Astrocyte (in vitro differentiated cells and primary cell): Measurements from ENCODE around the gene TMIGD3. TPM values are rescaled to one million over a fixed set of nuclear protein-coding genes. Genes with fewer than 3 reads are reported as not detected.

Experiments used
- DNase-seq: peaks from one replicate; pipeline ENCODE4 v3.0.0-alpha.2; 2010; ENCODE audit warnings: low read depth
- FAIRE-seq: peaks from 2 replicates; lab custom pipeline; 2011; peaks lifted over from hg19 to GRCh38; lab: Jason Lieb, UNC
- H2AFZ ChIP-seq: 2 replicates; pipeline ENCODE4 v1.6.0; 2012; ENCODE audit warnings: low read depth, low read length, inconsistent platforms
- H3K27ac ChIP-seq: 2 replicates; pipeline ENCODE4 v1.5.1; 2011; ENCODE audit warnings: low read depth, low read length, inconsistent platforms
- H3K27me3 ChIP-seq: 2 replicates; pipeline ENCODE4 v1.6.0; 2011; ENCODE audit warnings: low read length, inconsistent platforms; ENCODE audit not compliant: insufficient read depth
- H3K36me3 ChIP-seq: 2 replicates; pipeline ENCODE4 v1.5.1; 2011; ENCODE audit warnings: low read length, inconsistent platforms; ENCODE audit not compliant: insufficient read depth
- H3K4me1 ChIP-seq: 2 replicates; pipeline ENCODE4 v1.5.1; 2011; ENCODE audit warnings: low read length, inconsistent platforms; ENCODE audit not compliant: insufficient read depth
- H3K4me2 ChIP-seq: 2 replicates; pipeline ENCODE4 v1.6.0; 2012; ENCODE audit warnings: low read length, inconsistent platforms
- H3K4me3 ChIP-seq: 2 replicates; pipeline ENCODE4 v1.5.1; 2011; ENCODE audit warnings: low read depth, mild to moderate bottlenecking, low read length, inconsistent platforms; ENCODE audit not compliant: insufficient read depth
- H3K79me2 ChIP-seq: 2 replicates; pipeline ENCODE4 v1.6.0; 2012; ENCODE audit warnings: mild to moderate bottlenecking, low read length, inconsistent platforms; ENCODE audit not compliant: insufficient read depth
- H3K9ac ChIP-seq: 2 replicates; pipeline ENCODE4 v1.6.0; 2012; ENCODE audit warnings: mild to moderate bottlenecking, low read length, inconsistent platforms
- H3K9me3 ChIP-seq: 2 replicates; pipeline ENCODE4 v1.5.1; 2012; ENCODE audit warnings: low read depth, mild to moderate bottlenecking, low read length, inconsistent platforms; ENCODE audit not compliant: insufficient read depth
- H4K20me1 ChIP-seq: 2 replicates; pipeline ENCODE4 v1.6.0; 2012; ENCODE audit warnings: low read length, inconsistent platforms; ENCODE audit not compliant: insufficient read depth
- H3K27ac Mint-ChIP-seq: one replicate; pipeline ENCODE4 v1.8.0; 2021; ENCODE audit warnings: mild to moderate bottlenecking, mixed read lengths; ENCODE audit not compliant: unreplicated experiment
- H3K27me3 Mint-ChIP-seq: one replicate; pipeline ENCODE4 v1.8.0; 2021; ENCODE audit warnings: low read depth, mixed read lengths; ENCODE audit not compliant: unreplicated experiment
- H3K36me3 Mint-ChIP-seq: one replicate; pipeline ENCODE4 v1.8.0; 2021; ENCODE audit warnings: low read depth, mixed read lengths; ENCODE audit not compliant: unreplicated experiment
- H3K4me1 Mint-ChIP-seq: one replicate; pipeline ENCODE4 v1.8.0; 2021; ENCODE audit warnings: low read depth, mixed read lengths; ENCODE audit not compliant: unreplicated experiment
- H3K4me3 Mint-ChIP-seq: one replicate; pipeline ENCODE4 v1.8.0; 2021; ENCODE audit warnings: mild to moderate bottlenecking, moderate library complexity, mixed read lengths; ENCODE audit not compliant: unreplicated experiment
- H3K9me3 Mint-ChIP-seq: one replicate; pipeline ENCODE4 v1.8.0; 2021; ENCODE audit warnings: mild to moderate bottlenecking, mixed read lengths; ENCODE audit not compliant: unreplicated experiment
- EZH2 ChIP-seq: IDR thresholded peaks from 2 replicates; pipeline ENCODE4 v1.6.1; 2012; ENCODE audit warnings: mild to moderate bottlenecking, low read length, inconsistent platforms; ENCODE audit not compliant: insufficient read depth
- total RNA-seq: library from RNA; stranded (reverse); gene quantifications from 2 replicates; pipeline ENCODE4 v1.2.1, GENCODE V29; 2021
- TF ChIP-seq, protein P1 (sequence below): IDR thresholded peaks from 2 replicates; pipeline ENCODE4 v1.5.1; 2011; ENCODE audit warnings: low read depth, mild to moderate bottlenecking, inconsistent platforms, low read length, moderate library complexity; ENCODE audit not compliant: insufficient read depth

The TMIGD3 gene
- total RNA-seq, 1 donor from 2014 or later, result not detected

GRCh38 chr1:111476214-111476613 is 27.2 kb downstream of the TMIGD3 start:
- TF ChIP-seq, protein P1, sequence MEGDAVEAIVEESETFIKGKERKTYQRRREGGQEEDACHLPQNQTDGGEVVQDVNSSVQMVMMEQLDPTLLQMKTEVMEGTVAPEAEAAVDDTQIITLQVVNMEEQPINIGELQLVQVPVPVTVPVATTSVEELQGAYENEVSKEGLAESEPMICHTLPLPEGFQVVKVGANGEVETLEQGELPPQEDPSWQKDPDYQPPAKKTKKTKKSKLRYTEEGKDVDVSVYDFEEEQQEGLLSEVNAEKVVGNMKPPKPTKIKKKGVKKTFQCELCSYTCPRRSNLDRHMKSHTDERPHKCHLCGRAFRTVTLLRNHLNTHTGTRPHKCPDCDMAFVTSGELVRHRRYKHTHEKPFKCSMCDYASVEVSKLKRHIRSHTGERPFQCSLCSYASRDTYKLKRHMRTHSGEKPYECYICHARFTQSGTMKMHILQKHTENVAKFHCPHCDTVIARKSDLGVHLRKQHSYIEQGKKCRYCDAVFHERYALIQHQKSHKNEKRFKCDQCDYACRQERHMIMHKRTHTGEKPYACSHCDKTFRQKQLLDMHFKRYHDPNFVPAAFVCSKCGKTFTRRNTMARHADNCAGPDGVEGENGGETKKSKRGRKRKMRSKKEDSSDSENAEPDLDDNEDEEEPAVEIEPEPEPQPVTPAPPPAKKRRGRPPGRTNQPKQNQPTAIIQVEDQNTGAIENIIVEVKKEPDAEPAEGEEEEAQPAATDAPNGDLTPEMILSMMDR, result no peak
- TF ChIP-seq EZH2, result no peak
- H3K4me3 Mint-ChIP-seq, result no peak overlapping the region
- Histone ChIP-seq H2AFZ (no peak overlapping the region), H3K9me3 (no peaks in the 10 kb centered on the region), H3K36me3 (no peaks in the 10 kb centered on the region), H3K27ac (no peak overlapping the region), H3K4me3 (no peak overlapping the region), H3K27me3 (peaks cover 3% of the 10 kb centered on the region), H3K79me2 (no peaks in the 10 kb centered on the region), H3K9ac (no peak overlapping the region), H3K4me2 (no peak overlapping the region), H3K4me1 (no peaks in the 10 kb centered on the region), H4K20me1 (no peaks in the 10 kb centered on the region)
- peaks cover 4% of the 10 kb centered on the region for H3K27me3 Mint-ChIP-seq
- DNase-seq (no peak), FAIRE-seq (no peak)
- H3K36me3 Mint-ChIP-seq, result peaks cover 2% of the 10 kb centered on the region
- peaks cover 4% of the 10 kb centered on the region for H3K4me1 Mint-ChIP-seq
- no peaks in the 10 kb centered on the region for H3K9me3 Mint-ChIP-seq
- H3K27ac Mint-ChIP-seq, result no peak overlapping the region

DNA sequence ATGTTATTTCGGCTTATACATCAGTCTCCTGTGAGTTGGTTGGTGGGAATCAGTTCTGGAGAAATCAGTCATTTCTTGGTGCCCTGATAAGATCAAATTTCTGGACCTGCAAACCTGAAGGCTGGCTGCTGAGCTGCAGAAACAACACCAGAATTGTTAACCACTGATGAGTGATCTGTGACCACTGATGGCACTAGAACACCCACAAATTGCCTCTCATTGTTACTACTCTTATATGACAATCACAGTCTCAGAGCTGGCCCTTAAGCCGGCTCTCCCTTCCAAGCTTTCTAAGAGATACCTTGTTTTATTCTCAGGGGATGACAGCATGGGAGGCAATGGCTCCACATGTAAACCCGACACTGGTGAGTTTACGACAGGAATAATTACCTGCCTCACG is 27.7 kb downstream of the TMIGD3 start:
- Histone ChIP-seq H2AFZ (no peak overlapping the region), H3K27me3 (peaks cover 3% of the 10 kb centered on the region), H3K79me2 (no peaks in the 10 kb centered on the region), H3K4me3 (no peak overlapping the region), H3K9ac (no peak overlapping the region), H3K27ac (no peak overlapping the region), H3K36me3 (no peaks in the 10 kb centered on the region), H3K4me2 (no peak overlapping the region), H3K9me3 (no peaks in the 10 kb centered on the region), H3K4me1 (no peaks in the 10 kb centered on the region), H4K20me1 (no peaks in the 10 kb centered on the region)
- Mint-ChIP-seq H3K27ac (no peak overlapping the region), H3K4me1 (peaks cover 4% of the 10 kb centered on the region), H3K4me3 (no peak overlapping the region), H3K9me3 (no peaks in the 10 kb centered on the region), H3K27me3 (peaks cover 4% of the 10 kb centered on the region), H3K36me3 (peaks cover 2% of the 10 kb centered on the region)
- TF ChIP-seq EZH2, result no peak
- TF ChIP-seq, protein P1, result no peak
- DNase-seq (no peak), FAIRE-seq (no peak)

- Mint-ChIP-seq H3K9me3 (no peaks in the 10 kb centered on the region), H3K4me3 (no peak overlapping the region), H3K27ac (no peak overlapping the region), H3K4me1 (peaks cover 4% of the 10 kb centered on the region), H3K27me3 (no peaks in the 10 kb centered on the region), H3K36me3 (peaks cover 2% of the 10 kb centered on the region)
- no peak for FAIRE-seq
- no peaks in the 10 kb centered on the region for H3K4me1 ChIP-seq
- no peak for DNase-seq
- H3K27ac ChIP-seq, result no peak overlapping the region
- TF ChIP-seq, protein P1, result no peak
- TF ChIP-seq EZH2, result no peak
- no peak overlapping the region for H2AFZ ChIP-seq
- H3K4me3 ChIP-seq, result no peak overlapping the region
- H3K79me2 ChIP-seq, result no peaks in the 10 kb centered on the region
- H3K9ac ChIP-seq, result no peak overlapping the region
- no peaks in the 10 kb centered on the region for H3K36me3 ChIP-seq
- no peaks in the 10 kb centered on the region for H4K20me1 ChIP-seq
- H3K27me3 ChIP-seq, result no peaks in the 10 kb centered on the region
- no peak overlapping the region for H3K4me2 ChIP-seq
- H3K9me3 ChIP-seq, result no peaks in the 10 kb centered on the region
These were observed 28.9 kb downstream of the TMIGD3 start for GRCh38 chr1:111474521-111474920.
